Activated CD4-positive, alpha-beta memory T cell treated with anti-CD3 and anti-CD28 coated beads, Interleukin-2, amount 10 ng/mL, durations not matched to agents 7 days and 5 days (primary cell): ENCODE data around the gene PLD4. TPM values are rescaled to one million over a fixed set of nuclear protein-coding genes. Genes with fewer than 3 reads are reported as not detected.

Source experiments
- CTCF ChIA-PET: fragments of 350-600 bp; sonication (Branson Sonifier 250); formaldehyde crosslinking; loops from one replicate; lab custom pipeline; 2021; ENCODE audit warnings: antibody characterized with exemption, inconsistent platforms; lab: Charles Lee
- POLR2A ChIA-PET: fragments of 350-600 bp; sonication (Branson Sonifier 250); formaldehyde crosslinking; loops from one replicate; lab custom pipeline; 2021; ENCODE audit warnings: antibody characterized with exemption; lab: Charles Lee
- DNase-seq: peaks from one replicate; pipeline ENCODE4 v3.0.0-alpha.2; 2020
- H3K27ac Mint-ChIP-seq: one replicate; pipeline ENCODE4 v1.8.0; 2021; ENCODE audit warnings: mild to moderate bottlenecking, mixed read lengths
- H3K27me3 Mint-ChIP-seq: one replicate; pipeline ENCODE4 v1.8.0; 2021; ENCODE audit warnings: mixed read lengths
- H3K36me3 Mint-ChIP-seq: one replicate; pipeline ENCODE4 v1.8.0; 2021; ENCODE audit warnings: low read depth, mixed read lengths
- H3K4me1 Mint-ChIP-seq: one replicate; pipeline ENCODE4 v1.8.0; 2021; ENCODE audit warnings: mixed read lengths
- H3K4me3 Mint-ChIP-seq: one replicate; pipeline ENCODE4 v1.8.0; 2021; ENCODE audit warnings: mild to moderate bottlenecking, mixed read lengths
- H3K9me3 Mint-ChIP-seq: one replicate; pipeline ENCODE4 v1.8.0; 2021; ENCODE audit warnings: mixed read lengths
- total RNA-seq, 2 experiments: library from RNA; stranded (reverse); gene quantifications; one replicate each; pipeline ENCODE4 v1.2.3, GENCODE V29; 2021

PLD4 gene
- total RNA-seq, 2 experiments from 2014 or later: not detected

DNA sequence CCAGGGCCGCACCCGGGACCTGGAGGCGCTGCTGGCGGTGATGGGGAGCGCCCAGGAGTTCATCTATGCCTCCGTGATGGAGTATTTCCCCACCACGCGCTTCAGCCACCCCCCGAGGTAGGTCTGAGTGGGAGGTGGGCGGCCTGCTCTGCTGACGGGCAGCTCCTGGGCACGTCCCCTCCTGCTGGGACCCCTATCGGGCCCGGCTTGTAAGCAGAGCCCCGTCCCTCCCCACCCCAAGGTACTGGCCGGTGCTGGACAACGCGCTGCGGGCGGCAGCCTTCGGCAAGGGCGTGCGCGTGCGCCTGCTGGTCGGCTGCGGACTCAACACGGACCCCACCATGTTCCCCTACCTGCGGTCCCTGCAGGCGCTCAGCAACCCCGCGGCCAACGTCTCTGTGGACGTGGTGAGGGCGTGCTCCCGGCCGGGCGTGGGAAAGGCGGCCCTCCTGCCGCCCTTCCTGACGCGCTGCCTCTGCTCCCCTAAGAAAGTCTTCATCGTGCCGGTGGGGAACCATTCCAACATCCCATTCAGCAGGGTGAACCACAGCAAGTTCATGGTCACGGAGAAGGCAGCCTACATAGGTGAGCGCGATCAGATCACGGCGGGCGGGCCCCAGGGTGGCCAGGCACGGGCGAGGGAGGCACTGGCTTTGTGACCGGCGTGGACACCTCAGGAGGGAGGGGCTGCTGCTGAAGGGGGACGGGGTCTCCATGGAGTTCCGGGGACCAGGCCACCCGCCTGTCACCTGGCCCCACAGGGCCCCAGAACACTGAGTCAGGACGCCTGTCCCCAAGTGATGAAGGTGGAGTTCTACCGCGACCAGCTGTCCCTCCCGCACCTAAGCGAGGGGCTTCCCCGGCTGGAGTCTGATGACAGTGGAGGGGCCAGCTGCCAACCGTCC is 7.3 kb downstream of the PLD4 start:
- Mint-ChIP-seq H3K27ac (no peak overlapping the region), H3K4me3 (no peak overlapping the region), H3K36me3 (no peaks in the 10 kb centered on the region), H3K27me3 (peaks cover 15% of the 10 kb centered on the region), H3K4me1 (no peaks in the 10 kb centered on the region), H3K9me3 (no peaks in the 10 kb centered on the region)
- ChIA-PET POLR2A (no interaction called here), CTCF (no interaction called here)
- no peak for DNase-seq

DNA sequence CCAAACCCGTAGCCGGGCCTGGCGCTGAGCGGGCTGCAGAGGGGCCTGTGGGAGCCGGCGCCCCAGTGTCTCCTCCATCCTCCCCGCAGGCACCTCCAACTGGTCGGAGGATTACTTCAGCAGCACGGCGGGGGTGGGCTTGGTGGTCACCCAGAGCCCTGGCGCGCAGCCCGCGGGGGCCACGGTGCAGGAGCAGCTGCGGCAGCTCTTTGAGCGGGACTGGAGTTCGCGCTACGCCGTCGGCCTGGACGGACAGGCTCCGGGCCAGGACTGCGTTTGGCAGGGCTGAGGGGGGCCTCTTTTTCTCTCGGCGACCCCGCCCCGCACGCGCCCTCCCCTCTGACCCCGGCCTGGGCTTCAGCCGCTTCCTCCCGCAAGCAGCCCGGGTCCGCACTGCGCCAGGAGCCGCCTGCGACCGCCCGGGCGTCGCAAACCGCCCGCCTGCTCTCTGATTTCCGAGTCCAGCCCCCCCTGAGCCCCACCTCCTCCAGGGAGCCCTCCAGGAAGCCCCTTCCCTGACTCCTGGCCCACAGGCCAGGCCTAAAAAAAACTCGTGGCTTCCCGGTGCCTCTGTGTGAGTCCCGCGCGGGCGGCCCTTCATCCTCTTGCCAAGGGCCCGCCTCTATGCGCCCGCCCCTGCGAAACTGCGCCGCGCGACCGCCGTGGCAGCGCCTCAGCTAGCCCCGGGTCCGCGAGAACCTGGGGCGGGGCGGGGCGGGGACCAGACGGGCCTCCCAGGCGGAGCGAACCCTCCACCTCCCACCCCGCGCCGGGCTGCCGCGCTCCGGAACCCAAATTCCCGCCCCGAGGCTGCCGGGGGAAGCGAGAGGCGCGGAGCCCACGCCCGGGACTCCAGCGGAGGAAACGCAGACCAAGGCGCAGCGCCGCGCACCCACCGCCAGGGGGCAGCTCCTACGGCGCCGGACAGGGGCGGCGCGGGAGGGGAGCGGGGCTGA is 8.3 kb downstream of the PLD4 start:
- CTCF ChIA-PET: no interaction called here
- Mint-ChIP-seq H3K27me3 (peaks cover 22% of the 10 kb centered on the region), H3K27ac (no peak overlapping the region), H3K4me3 (peak overlapping the region; percentile 61), H3K4me1 (no peaks in the 10 kb centered on the region), H3K36me3 (no peaks in the 10 kb centered on the region), H3K9me3 (no peaks in the 10 kb centered on the region)
- POLR2A ChIA-PET: interaction anchor here (0.7 kb wide), 1 partner anchor 88 kb away, joined by 3 read pairs; the partner anchor contains the start of gene CDCA4
- DNase-seq: peak; percentile 81

DNA sequence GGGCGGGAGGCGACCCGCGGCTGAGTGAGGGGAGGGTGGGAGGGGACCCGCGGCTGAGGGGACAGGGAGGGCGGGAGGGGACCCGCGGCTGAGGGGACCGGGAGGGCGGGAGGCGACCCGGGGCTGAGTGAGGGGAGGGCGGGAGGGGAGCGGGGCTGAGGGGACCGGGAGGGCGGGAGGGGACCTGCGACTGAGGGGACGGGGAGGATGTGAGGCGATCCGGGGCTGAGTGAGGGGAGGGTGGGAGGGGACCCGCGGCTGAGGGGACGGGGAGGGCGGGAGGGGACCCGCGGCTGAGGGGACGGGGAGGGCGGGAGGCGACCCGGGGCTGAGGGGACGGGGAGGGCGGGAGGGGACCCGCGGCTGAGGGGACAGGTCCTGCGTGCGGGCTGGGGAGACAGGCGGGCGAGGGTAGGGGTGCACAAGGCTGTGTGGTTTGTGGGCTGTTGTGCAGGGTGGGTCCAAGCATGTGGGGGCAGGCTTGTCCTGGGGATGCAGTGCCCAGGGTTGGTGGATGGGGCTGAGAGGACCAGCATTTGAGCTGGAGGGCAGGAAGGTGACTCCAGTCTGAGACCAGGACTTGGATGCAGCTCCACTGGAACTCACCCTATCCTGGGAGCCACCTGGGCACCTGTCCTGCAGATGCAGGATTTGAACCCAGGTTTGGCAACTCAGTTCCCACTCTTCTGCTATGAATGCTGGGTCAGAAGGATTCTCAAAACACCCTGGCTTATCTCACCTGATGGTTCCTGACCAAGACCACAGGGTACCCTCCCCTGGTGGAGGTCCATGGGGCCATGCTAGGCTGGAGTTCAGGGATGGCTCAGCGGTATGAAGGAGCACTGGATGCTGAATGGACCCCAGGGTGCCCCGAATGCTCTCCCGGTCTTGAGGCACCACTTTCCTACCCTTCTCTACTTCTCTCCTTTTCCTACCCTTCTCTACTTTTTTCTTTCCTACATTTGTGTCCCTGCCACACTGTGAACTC is 9.4 kb downstream of the PLD4 start:
- H3K4me1 Mint-ChIP-seq: no peaks in the 10 kb centered on the region
- POLR2A ChIA-PET: interaction anchor here (0.7 kb wide), 1 partner anchor 87 kb away, joined by 3 read pairs; the partner anchor contains the start of gene CDCA4
- H3K27me3 Mint-ChIP-seq: peaks cover 33% of the 10 kb centered on the region
- no peak for DNase-seq
- H3K4me3 Mint-ChIP-seq: peak overlapping the region; percentile 4
- no peaks in the 10 kb centered on the region for H3K36me3 Mint-ChIP-seq
- H3K9me3 Mint-ChIP-seq: no peaks in the 10 kb centered on the region
- CTCF ChIA-PET: interaction anchor here (0.8 to 1.1 kb wide), 2 partner anchors 9 to 119 kb away, joined by 3 read pairs; partner anchors contain the start of gene PLD4
- H3K27ac Mint-ChIP-seq: no peak overlapping the region

DNA sequence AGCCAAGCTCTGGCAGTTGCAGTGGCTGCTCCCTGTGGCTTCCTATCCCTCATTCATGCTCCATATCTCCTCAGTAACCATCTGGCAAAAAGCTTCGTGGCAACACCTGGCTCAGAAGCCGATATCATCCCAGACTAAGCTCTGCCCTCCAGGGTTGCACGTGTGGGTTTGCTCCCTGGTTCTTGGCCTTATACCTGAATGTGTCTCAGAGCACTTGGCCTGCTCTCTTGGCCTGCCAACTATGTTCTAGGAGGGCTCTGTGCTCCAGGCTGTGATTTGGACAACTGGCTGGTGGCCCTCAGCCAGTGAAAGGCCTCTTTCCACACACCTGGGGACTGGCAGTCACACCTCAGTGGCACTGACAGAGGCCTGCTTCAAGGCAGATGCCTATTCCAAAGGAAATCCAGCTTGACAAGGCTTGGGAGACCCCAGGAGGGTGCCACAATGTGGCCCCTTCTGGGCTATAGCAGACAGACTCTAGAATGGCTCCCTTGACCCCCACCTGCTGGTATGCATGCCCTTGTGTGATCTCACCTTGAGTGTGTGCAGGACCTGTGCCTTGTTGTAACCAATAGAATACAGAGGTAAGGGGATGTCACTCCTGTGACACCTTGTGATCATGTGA is 10.5 kb downstream of the PLD4 start:
- Mint-ChIP-seq H3K9me3 (no peaks in the 10 kb centered on the region), H3K27me3 (peaks cover 35% of the 10 kb centered on the region), H3K27ac (no peak overlapping the region), H3K4me1 (no peaks in the 10 kb centered on the region), H3K4me3 (no peak overlapping the region), H3K36me3 (no peaks in the 10 kb centered on the region)
- ChIA-PET CTCF (interaction anchor here (0.8 to 1.1 kb wide), 2 partner anchors 10 to 118 kb away, joined by 3 read pairs; partner anchors contain the start of gene PLD4), POLR2A (no interaction called here)
- no peak for DNase-seq

DNA sequence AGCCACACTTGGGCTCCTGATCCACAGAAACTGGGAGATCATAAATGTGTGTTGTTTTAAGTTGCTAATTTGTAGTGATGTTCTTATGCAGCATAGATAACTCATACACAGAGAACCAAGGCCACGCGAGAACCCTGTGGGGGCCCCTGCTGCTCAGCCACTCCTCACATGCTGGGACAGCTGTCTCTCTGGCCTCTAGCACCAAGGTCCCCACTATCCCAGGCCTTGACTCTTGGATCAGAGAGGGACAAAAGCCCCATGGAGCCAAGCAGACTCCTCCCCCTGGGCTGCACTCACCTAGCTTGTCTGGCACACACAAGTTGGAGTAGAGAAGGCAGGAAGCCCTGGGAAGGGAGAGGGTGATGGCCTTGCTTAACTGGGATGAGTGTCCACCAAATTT is 11.3 kb downstream of the PLD4 start:
- Mint-ChIP-seq H3K36me3 (no peaks in the 10 kb centered on the region), H3K4me1 (no peaks in the 10 kb centered on the region), H3K4me3 (no peak overlapping the region), H3K27ac (no peak overlapping the region), H3K27me3 (peaks cover 41% of the 10 kb centered on the region), H3K9me3 (no peaks in the 10 kb centered on the region)
- CTCF ChIA-PET: no interaction called here
- POLR2A ChIA-PET: no interaction called here
- no peak for DNase-seq

DNA sequence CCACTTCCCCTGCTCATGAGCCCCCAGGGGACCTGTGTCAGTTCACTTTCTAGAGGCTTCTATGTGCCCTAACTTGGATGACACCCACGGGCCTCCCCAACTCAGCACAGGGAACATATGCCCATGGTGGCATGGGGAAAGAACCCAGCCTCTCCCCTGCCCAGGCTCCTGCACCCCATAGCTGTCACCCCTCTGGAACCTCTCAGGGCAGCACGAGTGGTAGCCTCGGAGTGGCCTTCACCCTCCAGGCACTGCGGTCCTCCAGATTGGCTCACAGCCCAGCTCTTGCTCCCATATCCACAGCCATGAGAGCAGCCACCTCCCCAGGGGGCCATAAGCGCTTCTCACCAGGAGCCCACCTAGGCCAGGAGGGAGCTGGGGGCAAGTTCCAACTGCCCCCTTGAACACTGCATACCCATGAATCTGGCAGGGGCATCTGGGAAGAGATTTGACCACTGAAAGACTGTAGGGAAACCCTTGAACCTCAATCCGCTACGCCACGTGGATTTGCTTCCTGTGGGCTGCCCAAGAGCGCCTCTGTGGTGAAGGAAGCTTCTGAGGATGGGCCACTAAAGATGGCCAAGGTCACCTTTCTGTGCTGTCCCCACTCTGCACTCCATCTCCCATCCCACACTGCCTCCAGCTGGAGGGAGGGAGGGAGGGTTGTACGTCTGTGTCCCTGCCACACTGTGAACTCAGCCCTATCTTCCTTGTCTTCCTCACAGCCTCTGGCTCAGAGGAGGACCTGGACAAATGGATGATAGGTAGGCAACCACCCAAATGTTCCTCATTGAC is 11.9 kb downstream of the PLD4 start:
- no peak overlapping the region for H3K4me3 Mint-ChIP-seq
- ChIA-PET CTCF (no interaction called here), POLR2A (no interaction called here)
- no peaks in the 10 kb centered on the region for H3K36me3 Mint-ChIP-seq
- H3K4me1 Mint-ChIP-seq: no peaks in the 10 kb centered on the region
- no peak overlapping the region for H3K27ac Mint-ChIP-seq
- peaks cover 41% of the 10 kb centered on the region for H3K27me3 Mint-ChIP-seq
- no peak for DNase-seq
- no peaks in the 10 kb centered on the region for H3K9me3 Mint-ChIP-seq

DNA sequence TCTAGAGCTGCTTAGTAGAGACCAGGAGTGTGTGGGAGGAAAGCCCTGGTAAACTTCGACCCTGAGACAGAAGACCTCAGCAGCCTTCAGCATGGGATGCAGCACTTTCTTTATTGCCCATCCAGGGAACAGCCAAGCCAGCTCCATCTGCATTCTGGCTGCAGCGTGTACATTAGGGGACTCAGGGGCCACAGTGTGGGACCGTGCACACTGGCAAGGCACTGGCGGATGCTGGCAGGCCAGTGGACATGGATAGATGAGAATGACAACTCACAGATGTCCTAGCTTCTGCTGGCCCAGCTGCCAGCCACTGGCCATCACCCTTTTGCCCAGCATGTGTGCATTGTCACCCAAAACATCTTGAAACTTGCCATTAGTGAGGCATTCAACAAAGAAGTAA is 12.5 kb downstream of the PLD4 start:
- H3K4me3 Mint-ChIP-seq: no peak overlapping the region
- DNase-seq: no peak
- H3K27ac Mint-ChIP-seq: no peak overlapping the region
- H3K9me3 Mint-ChIP-seq: no peaks in the 10 kb centered on the region
- H3K27me3 Mint-ChIP-seq: peaks cover 41% of the 10 kb centered on the region
- ChIA-PET POLR2A (no interaction called here), CTCF (no interaction called here)
- no peaks in the 10 kb centered on the region for H3K4me1 Mint-ChIP-seq
- H3K36me3 Mint-ChIP-seq: no peaks in the 10 kb centered on the region

DNA sequence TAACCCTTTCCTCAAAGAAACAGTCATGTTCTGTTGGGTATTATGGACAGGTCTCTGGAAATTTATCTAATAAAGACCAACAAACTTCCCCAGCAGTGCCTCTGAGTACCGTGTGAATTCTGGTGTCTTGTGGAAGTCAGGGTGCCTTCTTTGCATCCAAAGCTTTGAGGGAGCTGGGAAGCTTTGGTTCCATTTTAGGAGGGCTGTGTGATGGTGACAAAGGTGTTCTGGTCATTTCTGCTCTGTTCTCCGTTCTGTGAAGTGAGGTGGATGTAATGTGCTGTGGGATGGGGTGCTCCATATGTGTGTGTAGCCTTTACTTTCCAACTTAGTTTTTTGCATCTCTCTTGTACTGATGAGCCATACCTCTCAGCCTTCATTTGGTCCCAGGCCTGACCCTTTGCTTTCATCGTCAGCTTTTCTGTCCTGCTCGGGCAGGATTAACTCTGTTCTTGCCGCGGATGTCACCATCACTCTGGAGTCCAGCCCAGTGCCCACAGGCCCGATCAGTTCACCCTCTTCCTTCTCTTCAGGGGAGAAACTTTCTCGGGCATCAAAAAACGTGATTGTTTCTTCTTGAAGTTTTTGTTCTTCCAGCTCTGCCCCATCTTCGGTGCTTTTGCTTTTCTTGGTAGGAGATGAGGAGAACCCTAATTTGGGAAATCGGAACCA is 13.2 kb downstream of the PLD4 start:
- ChIA-PET CTCF (no interaction called here), POLR2A (no interaction called here)
- H3K9me3 Mint-ChIP-seq: no peaks in the 10 kb centered on the region
- no peaks in the 10 kb centered on the region for H3K36me3 Mint-ChIP-seq
- no peak overlapping the region for H3K4me3 Mint-ChIP-seq
- H3K27ac Mint-ChIP-seq: no peak overlapping the region
- DNase-seq: no peak
- H3K27me3 Mint-ChIP-seq: peaks cover 41% of the 10 kb centered on the region
- no peaks in the 10 kb centered on the region for H3K4me1 Mint-ChIP-seq

DNA sequence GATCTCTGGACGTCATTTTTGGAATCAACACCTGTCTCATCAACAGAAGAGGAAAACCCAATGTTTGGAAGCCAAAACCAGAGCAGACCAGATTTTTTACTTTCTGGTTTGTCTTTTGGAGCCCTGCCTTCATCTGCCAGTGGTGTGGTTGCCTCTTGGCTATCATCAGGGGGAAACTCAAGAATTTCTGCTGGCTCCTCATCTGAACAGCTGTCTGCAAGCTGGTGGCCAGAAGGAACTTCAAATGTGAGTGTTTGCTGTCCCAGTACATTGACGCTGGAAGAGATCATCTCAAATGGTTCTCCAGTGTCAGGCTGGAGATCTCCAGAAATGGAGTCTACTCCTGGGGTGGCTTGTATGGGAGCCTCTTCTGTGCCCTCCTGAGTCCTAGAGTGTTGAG is 13.8 kb downstream of the PLD4 start:
- Mint-ChIP-seq H3K4me3 (no peak overlapping the region), H3K4me1 (no peaks in the 10 kb centered on the region), H3K27me3 (peaks cover 41% of the 10 kb centered on the region), H3K36me3 (no peaks in the 10 kb centered on the region), H3K27ac (no peak overlapping the region), H3K9me3 (no peaks in the 10 kb centered on the region)
- DNase-seq: no peak
- POLR2A ChIA-PET: no interaction called here
- CTCF ChIA-PET: no interaction called here

DNA sequence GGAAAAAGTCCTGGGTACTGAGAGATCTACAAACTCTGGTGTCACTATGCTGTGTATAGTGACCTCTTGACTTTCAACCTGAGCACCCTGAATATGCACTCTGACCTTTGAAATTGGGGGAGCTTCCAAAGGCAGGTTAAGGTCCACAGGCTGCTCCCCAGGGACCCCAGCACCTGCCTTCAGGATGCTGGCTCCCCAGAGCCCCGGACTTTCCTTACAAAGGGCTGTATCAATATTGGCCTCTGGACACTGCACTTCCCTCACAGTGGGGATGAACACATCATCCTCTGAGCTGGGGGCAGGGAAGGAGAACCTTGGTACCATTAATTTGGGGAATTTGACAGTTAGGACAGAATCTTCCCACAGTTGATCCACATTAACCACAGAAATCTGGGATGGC is 14.3 kb downstream of the PLD4 start:
- H3K27ac Mint-ChIP-seq: no peak overlapping the region
- H3K27me3 Mint-ChIP-seq: peaks cover 41% of the 10 kb centered on the region
- DNase-seq: no peak
- no peak overlapping the region for H3K4me3 Mint-ChIP-seq
- ChIA-PET POLR2A (no interaction called here), CTCF (no interaction called here)
- no peaks in the 10 kb centered on the region for H3K9me3 Mint-ChIP-seq
- no peaks in the 10 kb centered on the region for H3K36me3 Mint-ChIP-seq
- H3K4me1 Mint-ChIP-seq: no peaks in the 10 kb centered on the region
